Duodenal mucosa (tissue), 2 donors: Measurements from ENCODE around the gene MED25.

Experiments
- H3K27ac ChIP-seq: one replicate; pipeline ENCODE4 v1.7.0; 2013; ENCODE audit warnings: low read depth, low read length
- H3K27me3 ChIP-seq, 2 donors: one replicate each; pipeline ENCODE4 v1.7.0; 2013; ENCODE audit warnings: low read length in 2 of 2, control low read depth in 1 of 2; ENCODE audit not compliant: insufficient read depth in 2 of 2, control insufficient read depth in 1 of 2
- H3K36me3 ChIP-seq, 2 donors: one replicate each; pipeline ENCODE4 v1.7.0; 2013; ENCODE audit warnings: low read length in 2 of 2, control low read depth in 1 of 2; ENCODE audit not compliant: insufficient read depth in 2 of 2, control insufficient read depth in 1 of 2
- H3K4me1 ChIP-seq, 2 donors: one replicate each; pipeline ENCODE4 v1.7.0; 2013; ENCODE audit warnings: low read length in 2 of 2, control low read depth in 1 of 2; ENCODE audit not compliant: insufficient read depth in 2 of 2, control insufficient read depth in 1 of 2
- H3K4me3 ChIP-seq, 2 donors: one replicate each; pipeline ENCODE4 v1.7.0; 2013; ENCODE audit warnings: low read length in 2 of 2, low read depth in 1 of 2
- H3K9ac ChIP-seq, 2 donors: one replicate each; pipeline ENCODE4 v1.7.0; 2013; ENCODE audit warnings: low read length in 2 of 2, low read depth in 1 of 2
- H3K9me3 ChIP-seq, 2 donors: one replicate each; pipeline ENCODE4 v1.7.0; 2013; ENCODE audit warnings: low read length in 2 of 2, control low read depth in 1 of 2; ENCODE audit not compliant: control insufficient read depth in 1 of 2

The MED25 gene

DNA sequence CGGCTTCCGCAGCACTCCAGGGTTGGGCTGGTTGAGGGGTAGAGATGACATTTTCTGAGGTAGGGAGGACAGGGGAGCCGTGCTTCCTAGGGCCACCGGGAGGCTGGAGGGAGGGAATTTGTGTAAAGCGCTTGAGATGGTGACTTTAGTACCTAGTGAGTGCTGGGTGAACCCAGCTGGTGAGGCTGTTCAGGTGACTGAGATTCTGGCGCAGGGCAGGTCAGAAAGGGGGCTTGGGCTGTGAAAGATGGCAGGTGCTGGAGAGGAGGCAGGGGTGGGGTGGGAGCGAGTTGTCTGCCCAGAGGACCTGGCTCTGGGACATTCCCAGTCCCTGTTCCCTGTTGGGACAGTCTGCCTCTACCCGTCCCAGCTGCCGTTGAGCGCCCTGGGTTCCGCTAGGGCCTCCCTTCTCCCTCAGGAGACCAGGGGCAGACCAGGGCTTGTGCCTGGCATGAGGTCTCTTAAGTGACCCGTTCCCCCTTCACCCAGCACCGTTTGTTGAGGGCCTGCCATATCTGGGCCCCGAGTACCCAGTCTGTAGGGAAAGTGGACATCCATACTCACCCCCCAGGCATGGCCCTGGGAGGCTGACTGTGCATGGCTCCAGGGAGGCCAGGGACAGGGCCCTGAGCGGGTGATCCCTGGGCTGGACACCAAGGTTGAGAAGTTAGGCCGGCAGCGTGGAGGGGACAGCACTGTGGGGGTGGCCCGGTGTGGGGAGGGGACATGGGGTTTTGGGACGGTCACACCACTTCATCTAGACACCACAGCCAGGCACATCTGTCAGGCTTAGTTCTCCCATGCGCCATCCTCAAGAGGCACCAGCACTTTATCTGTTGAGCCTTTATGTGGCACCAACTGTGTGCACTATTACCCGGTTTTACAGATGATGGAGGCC is 37.8 kb downstream of the MED25 start:
- H3K36me3 ChIP-seq: peaks cover 6 to 50% of the 10 kb centered on the region in 2 donors
- H3K4me3 ChIP-seq: no peak overlapping the region
- H3K27ac ChIP-seq: no peak overlapping the region
- no peaks in the 10 kb centered on the region for H3K27me3 ChIP-seq
- H3K9ac ChIP-seq: no peak overlapping the region
- H3K9me3 ChIP-seq: no peaks in the 10 kb centered on the region
- peaks cover 11 to 24% of the 10 kb centered on the region in 2 donors for H3K4me1 ChIP-seq

- H3K9me3 ChIP-seq: no peaks in the 10 kb centered on the region
- no peak overlapping the region for H3K9ac ChIP-seq
- peaks cover 11 to 24% of the 10 kb centered on the region in 2 donors for H3K4me1 ChIP-seq
- no peaks in the 10 kb centered on the region for H3K27me3 ChIP-seq
- H3K27ac ChIP-seq: no peak overlapping the region
- no peak overlapping the region for H3K4me3 ChIP-seq
- peaks cover 9 to 54% of the 10 kb centered on the region in 2 donors for H3K36me3 ChIP-seq
Observed at GRCh38 chr19:49856574-49857021, 38.5 kb downstream of the MED25 start.

DNA sequence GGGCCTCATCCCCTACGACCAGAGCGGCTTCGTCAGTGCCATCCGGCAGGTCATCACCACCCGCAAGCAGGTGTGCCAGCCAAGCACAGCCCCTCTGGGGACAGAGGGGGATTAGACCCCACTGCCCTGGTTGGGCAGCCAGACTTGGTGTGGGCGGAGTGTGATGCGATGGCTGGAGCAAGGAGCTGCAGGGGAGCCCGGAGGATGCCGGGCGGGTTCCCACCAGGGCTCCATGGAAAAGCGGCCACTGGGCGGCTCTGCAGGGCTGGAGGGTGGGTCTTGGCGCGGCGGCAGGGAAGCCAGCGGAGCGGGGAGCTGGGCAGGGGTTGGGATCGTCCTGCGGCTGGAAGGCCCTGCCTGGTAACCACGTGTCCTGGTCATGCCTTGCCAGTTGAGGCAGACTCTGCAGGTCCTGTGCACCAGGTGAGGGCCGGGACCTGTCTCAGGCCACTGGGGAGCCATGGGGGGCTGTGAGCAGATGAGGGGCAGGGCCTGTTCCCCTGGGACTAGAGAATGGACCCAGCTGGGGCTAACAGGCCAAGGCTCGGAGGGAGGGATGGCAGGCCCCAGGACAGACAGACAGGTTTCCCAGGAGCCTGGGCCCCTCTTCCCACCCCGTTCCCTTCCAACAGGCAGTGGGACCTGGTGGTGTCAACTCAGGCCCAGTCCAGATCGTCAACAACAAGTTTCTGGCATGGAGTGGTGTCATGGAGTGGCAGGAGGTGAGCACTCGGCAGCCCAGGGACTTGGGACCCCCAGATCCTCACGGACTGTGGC is 39.2 kb downstream of the MED25 start:
- Histone ChIP-seq H3K4me3 (no peak overlapping the region), H3K36me3 (peaks cover 11 to 54% of the 10 kb centered on the region in 2 donors), H3K27me3 (no peaks in the 10 kb centered on the region), H3K4me1 (peaks cover 8 to 19% of the 10 kb centered on the region in 2 donors), H3K9me3 (no peaks in the 10 kb centered on the region), H3K27ac (no peak overlapping the region), H3K9ac (no peak overlapping the region)

DNA sequence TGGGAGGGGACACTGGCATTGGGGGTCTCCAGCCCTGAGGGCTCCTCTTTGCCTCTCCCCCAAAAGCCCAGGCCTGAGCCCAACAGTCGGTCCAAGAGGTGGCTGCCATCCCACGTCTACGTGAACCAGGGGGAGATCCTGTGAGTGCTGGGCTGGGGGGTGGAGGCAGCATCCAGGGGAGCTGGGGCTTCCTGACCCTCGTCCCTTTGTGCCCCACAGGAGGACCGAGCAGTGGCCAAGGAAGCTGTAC is 39.7 kb downstream of the MED25 start:
- H3K36me3 ChIP-seq: peaks cover 11 to 54% of the 10 kb centered on the region in 2 donors
- no peak overlapping the region for H3K4me3 ChIP-seq
- H3K27me3 ChIP-seq: no peaks in the 10 kb centered on the region
- no peak overlapping the region for H3K27ac ChIP-seq
- no peak overlapping the region for H3K9ac ChIP-seq
- no peaks in the 10 kb centered on the region for H3K9me3 ChIP-seq
- H3K4me1 ChIP-seq: peaks cover 2 to 14% of the 10 kb centered on the region in 2 donors

DNA sequence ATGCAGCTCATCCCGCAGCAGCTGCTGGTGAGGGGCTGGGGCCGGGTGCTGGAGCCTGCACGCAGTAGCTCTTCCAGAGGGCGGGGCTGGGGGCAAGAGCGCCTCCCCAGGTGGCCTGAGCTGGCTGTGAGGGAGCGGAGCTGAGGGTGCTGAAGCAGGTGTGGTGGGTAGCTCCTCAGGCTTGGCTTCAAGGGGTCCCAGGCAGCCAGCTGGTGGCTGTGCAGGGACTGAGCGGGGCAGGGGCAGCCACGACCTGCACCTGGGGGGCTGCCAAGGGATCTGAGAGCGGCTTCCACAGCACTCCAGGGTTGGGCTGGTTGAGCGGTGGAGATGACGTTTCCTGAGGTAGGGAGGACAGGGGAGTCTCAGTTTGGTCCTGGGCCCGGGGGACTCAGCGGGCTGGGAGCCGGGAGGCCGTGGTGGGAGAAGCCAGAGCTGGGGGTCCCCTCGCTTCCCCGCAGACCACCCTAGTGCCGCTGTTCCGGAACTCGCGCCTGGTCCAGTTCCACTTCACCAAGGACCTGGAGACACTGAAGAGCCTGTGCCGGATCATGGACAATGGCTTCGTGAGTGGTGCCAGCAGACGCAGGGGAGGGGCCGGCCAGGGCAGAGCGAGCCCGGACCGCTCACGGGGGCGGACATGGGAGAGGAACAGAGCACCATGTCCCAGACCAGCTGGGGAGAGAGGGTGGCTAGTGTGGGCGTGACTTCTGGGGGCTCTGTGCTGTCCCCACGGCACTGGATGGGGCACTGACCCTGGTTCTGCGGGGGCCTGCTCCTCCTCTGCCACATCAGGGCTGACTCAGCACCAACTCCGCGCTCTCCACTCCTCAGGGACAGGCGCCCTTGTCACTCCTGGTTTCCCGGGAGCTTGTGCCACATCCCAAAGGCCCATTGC is 40.2 kb downstream of the MED25 start:
- Histone ChIP-seq H3K36me3 (peaks cover 11 to 59% of the 10 kb centered on the region in 2 donors), H3K9me3 (no peaks in the 10 kb centered on the region), H3K27ac (no peak overlapping the region), H3K27me3 (no peaks in the 10 kb centered on the region), H3K9ac (no peak overlapping the region), H3K4me3 (no peak overlapping the region), H3K4me1 (peaks cover 0 to 13% of the 10 kb centered on the region in 2 donors)

DNA sequence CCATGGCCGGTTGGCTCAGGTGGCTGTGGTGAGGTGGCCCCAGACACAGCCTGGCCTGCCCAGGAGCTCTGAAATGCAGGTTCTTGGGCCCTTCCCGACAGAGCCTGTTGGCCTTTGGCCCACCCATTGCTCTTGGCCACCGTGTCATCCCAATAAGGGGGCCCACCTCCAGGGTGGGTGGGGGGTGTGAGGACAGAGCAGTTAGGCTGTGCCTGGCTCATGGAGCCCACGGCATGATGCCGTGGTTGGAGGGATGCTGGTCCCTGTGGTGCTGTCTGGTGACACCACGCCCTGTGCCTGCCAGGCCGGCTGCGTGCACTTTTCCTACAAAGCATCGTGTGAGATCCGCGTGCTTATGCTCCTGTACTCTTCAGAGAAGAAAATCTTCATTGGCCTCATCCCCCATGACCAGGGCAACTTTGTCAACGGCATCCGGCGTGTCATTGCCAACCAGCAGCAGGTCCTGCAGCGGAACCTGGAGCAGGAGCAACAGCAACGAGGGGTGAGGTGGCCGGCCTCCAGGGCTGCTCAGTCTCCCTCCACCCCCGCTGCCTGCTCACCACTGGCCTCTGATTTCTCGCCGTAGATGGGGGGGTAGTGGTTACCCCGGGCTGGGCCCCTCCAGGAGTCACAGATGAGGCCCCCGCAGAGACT is 41.7 kb downstream of the MED25 start:
- Histone ChIP-seq H3K27me3 (no peaks in the 10 kb centered on the region), H3K36me3 (peaks cover 23 to 74% of the 10 kb centered on the region in 2 donors), H3K9ac (no peak overlapping the region), H3K4me3 (no peak overlapping the region), H3K4me1 (peaks cover under 1 to 3% of the 10 kb centered on the region in 2 donors), H3K27ac (no peak overlapping the region), H3K9me3 (no peaks in the 10 kb centered on the region)

- Histone ChIP-seq H3K9me3 (no peaks in the 10 kb centered on the region), H3K4me1 (peaks cover 6 to 10% of the 10 kb centered on the region in 2 donors), H3K27ac (no peak overlapping the region), H3K27me3 (no peaks in the 10 kb centered on the region), H3K36me3 (peaks cover 24 to 69% of the 10 kb centered on the region in 2 donors), H3K9ac (no peak overlapping the region), H3K4me3 (no peak overlapping the region)
Observed at GRCh38 chr19:49860336-49861102, 42.4 kb downstream of the MED25 start.

- Histone ChIP-seq H3K4me1 (peaks cover 11 to 15% of the 10 kb centered on the region in 2 donors), H3K9me3 (no peaks in the 10 kb centered on the region), H3K36me3 (peaks cover 24 to 63% of the 10 kb centered on the region in 2 donors), H3K27me3 (no peaks in the 10 kb centered on the region), H3K4me3 (no peak overlapping the region), H3K9ac (no peak overlapping the region), H3K27ac (no peak overlapping the region)
Observed at GRCh38 chr19:49861107-49861506, 43.0 kb downstream of the MED25 start.
